ENCODE results near the gene FGF18. TPM values are rescaled to one million over a fixed set of nuclear protein-coding genes. Genes with fewer than 3 reads are reported as not detected.

FGF18 gene
- total RNA-seq, 3 donors from 2014 or later, result 0.16 to 1.6 (median 0.33) TPM

GRCh38 chr5:171422495-171422894 lies 3.0 kb downstream of the FGF18 start:
- TF ChIP-seq POLR2A (IDR thresholded peaks at IDR 0.05), result no peak
- TF ChIP-seq POLR2AphosphoS5 (IDR thresholded peaks at IDR 0.05), result no peak
- TF ChIP-seq CTCF (IDR thresholded peaks at IDR 0.05), result no peak
- Histone ChIP-seq H3K27ac (no peak overlapping the region), H3K4me3 (no peak overlapping the region), H3K27me3 (peaks cover 0 to 20% of the 10 kb centered on the region in 2 donors), H3K4me1 (peaks cover 6 to 13% of the 10 kb centered on the region in 2 donors), H3K36me3 (no peaks in the 10 kb centered on the region), H3K9me3 (no peaks in the 10 kb centered on the region)
- intact Hi-C loops (cut with DNase I; ENCODE audit: low total_unique reads), result no loop called here
- no peak for DNase-seq (ENCODE audit: low spot score in 2 of 2)

- Histone ChIP-seq H3K4me3 (no peak overlapping the region), H3K27me3 (peaks cover 0 to 20% of the 10 kb centered on the region in 2 donors), H3K36me3 (no peaks in the 10 kb centered on the region), H3K27ac (no peak overlapping the region), H3K9me3 (no peaks in the 10 kb centered on the region), H3K4me1 (peaks cover 6 to 13% of the 10 kb centered on the region in 2 donors)
- TF ChIP-seq CTCF (IDR thresholded peaks at IDR 0.05), result no peak
- TF ChIP-seq POLR2AphosphoS5 (IDR thresholded peaks at IDR 0.05), result no peak
- no peak for TF ChIP-seq POLR2A (IDR thresholded peaks at IDR 0.05)
- intact Hi-C loops (cut with DNase I; ENCODE audit: low total_unique reads), result no loop called here
- no peak for DNase-seq (ENCODE audit: low spot score in 2 of 2)
Observed at GRCh38 chr5:171422902-171423663, 3.6 kb downstream of the FGF18 start.

- Histone ChIP-seq H3K27me3 (peaks cover 0 to 10% of the 10 kb centered on the region in 2 donors), H3K4me1 (peaks cover 0 to 13% of the 10 kb centered on the region in 2 donors), H3K9me3 (no peaks in the 10 kb centered on the region), H3K36me3 (no peaks in the 10 kb centered on the region), H3K4me3 (no peak overlapping the region), H3K27ac (no peak overlapping the region)
- TF ChIP-seq CTCF (IDR thresholded peaks at IDR 0.05) (no peak), POLR2A (IDR thresholded peaks at IDR 0.05) (no peak), POLR2AphosphoS5 (IDR thresholded peaks at IDR 0.05) (no peak)
- intact Hi-C loops (cut with DNase I; ENCODE audit: low total_unique reads), result no loop called here
- no peak for DNase-seq (ENCODE audit: low spot score in 2 of 2)
Observed at GRCh38 chr5:171424726-171425125, 5.3 kb downstream of the FGF18 start.

GRCh38 chr5:171425596-171426244 lies 6.3 kb downstream of the FGF18 start:
- DNase-seq (ENCODE audit: low spot score in 2 of 2), result no peak
- Histone ChIP-seq H3K4me3 (no peak overlapping the region), H3K9me3 (no peaks in the 10 kb centered on the region), H3K36me3 (no peaks in the 10 kb centered on the region), H3K27ac (no peak overlapping the region), H3K27me3 (peaks cover 0 to 1% of the 10 kb centered on the region in 2 donors), H3K4me1 (peaks cover 0 to 6% of the 10 kb centered on the region in 2 donors)
- intact Hi-C loops (cut with DNase I; ENCODE audit: low total_unique reads), result no loop called here
- TF ChIP-seq CTCF (IDR thresholded peaks at IDR 0.05) (no peak), POLR2AphosphoS5 (IDR thresholded peaks at IDR 0.05) (no peak), POLR2A (IDR thresholded peaks at IDR 0.05) (no peak)

- Histone ChIP-seq H3K27ac (no peak overlapping the region), H3K4me1 (peaks cover 0 to under 1% of the 10 kb centered on the region in 2 donors), H3K27me3 (no peaks in the 10 kb centered on the region), H3K36me3 (no peaks in the 10 kb centered on the region), H3K9me3 (no peaks in the 10 kb centered on the region), H3K4me3 (no peak overlapping the region)
- intact Hi-C loops (cut with DNase I; ENCODE audit: low total_unique reads), result no loop called here
- no peak for DNase-seq (ENCODE audit: low spot score in 2 of 2)
- TF ChIP-seq POLR2AphosphoS5 (IDR thresholded peaks at IDR 0.05) (no peak), POLR2A (IDR thresholded peaks at IDR 0.05) (no peak), CTCF (IDR thresholded peaks at IDR 0.05) (no peak)
Observed at GRCh38 chr5:171426266-171426665, 6.8 kb downstream of the FGF18 start.
